NB4 (cell line): ENCODE measurements around the gene DDX18.

Source experiments
- DNase-seq: peaks from one replicate; pipeline ENCODE4 v3.0.0; 2010; ENCODE audit warnings: low read depth
- H3K4me3 ChIP-seq: one replicate; pipeline ENCODE4 v1.5.1; 2011; ENCODE audit warnings: mild to moderate bottlenecking, low read depth, low read length, moderate library complexity
- MYC ChIP-seq: IDR thresholded peaks from 2 replicates; pipeline ENCODE4 v1.6.1; 2011; ENCODE audit warnings: low read depth, low read length
- POLR2A ChIP-seq: IDR thresholded peaks from 2 replicates; pipeline ENCODE4 v1.6.1; 2011; ENCODE audit warnings: mild to moderate bottlenecking; ENCODE audit not compliant: insufficient read length; ENCODE audit errors: extremely low read depth
- TF ChIP-seq, protein P1 (sequence below): IDR thresholded peaks from one replicate; pipeline ENCODE4 v1.5.1; 2012; ENCODE audit warnings: low read depth, low read length
- TF ChIP-seq, protein P2 (sequence below): IDR thresholded peaks from 2 replicates; pipeline ENCODE4 v1.6.1; 2011; ENCODE audit warnings: low read depth, low read length

Gene DDX18

DNA sequence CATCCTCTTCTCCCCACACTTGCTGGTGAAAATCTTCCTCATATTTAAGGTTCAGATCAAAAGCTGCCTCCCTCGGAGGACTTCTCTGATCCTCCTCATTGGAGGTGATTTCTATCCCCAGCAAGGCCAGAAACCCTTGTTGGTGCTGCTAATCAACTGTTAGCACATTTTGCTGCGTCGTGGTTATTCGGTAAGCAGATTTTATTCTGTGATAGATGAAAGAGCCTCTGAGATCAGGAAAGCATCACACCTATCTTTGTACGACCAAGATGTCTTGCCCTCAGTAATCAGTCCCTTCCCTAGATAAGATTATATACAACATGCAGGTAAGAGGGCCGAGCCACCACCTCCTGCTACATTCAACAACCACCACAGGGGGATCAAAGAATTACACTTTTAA, 40.1 kb downstream of the DDX18 start:
- TF ChIP-seq, protein P1, sequence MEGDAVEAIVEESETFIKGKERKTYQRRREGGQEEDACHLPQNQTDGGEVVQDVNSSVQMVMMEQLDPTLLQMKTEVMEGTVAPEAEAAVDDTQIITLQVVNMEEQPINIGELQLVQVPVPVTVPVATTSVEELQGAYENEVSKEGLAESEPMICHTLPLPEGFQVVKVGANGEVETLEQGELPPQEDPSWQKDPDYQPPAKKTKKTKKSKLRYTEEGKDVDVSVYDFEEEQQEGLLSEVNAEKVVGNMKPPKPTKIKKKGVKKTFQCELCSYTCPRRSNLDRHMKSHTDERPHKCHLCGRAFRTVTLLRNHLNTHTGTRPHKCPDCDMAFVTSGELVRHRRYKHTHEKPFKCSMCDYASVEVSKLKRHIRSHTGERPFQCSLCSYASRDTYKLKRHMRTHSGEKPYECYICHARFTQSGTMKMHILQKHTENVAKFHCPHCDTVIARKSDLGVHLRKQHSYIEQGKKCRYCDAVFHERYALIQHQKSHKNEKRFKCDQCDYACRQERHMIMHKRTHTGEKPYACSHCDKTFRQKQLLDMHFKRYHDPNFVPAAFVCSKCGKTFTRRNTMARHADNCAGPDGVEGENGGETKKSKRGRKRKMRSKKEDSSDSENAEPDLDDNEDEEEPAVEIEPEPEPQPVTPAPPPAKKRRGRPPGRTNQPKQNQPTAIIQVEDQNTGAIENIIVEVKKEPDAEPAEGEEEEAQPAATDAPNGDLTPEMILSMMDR = no peak
- TF ChIP-seq, protein P2, sequence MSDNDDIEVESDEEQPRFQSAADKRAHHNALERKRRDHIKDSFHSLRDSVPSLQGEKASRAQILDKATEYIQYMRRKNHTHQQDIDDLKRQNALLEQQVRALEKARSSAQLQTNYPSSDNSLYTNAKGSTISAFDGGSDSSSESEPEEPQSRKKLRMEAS = no peak
- TF ChIP-seq MYC (no peak), POLR2A (no peak)
- no peak for DNase-seq
- H3K4me3 ChIP-seq = no peak overlapping the region

DNA sequence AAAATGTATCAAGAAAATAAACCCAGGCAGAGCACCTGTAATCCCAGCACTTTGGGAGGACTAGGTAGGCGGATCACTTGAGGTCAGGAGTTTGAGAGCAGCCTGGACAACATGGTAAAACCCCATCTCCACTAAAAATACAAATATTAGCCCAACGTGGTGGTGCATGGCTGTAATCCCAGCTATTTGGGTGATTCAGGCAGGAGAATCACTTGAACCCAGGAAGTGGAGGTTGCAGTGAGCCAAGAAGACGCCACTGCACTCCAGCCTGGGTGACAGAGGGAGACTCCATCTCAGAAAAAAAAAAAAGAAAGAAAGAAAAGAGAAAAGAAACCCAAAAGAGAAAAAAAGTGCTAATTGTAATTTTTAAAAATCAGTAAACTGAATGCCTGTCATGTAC, 41.4 kb downstream of the DDX18 start:
- TF ChIP-seq MYC (no peak), POLR2A (no peak)
- TF ChIP-seq, protein P2 = no peak
- TF ChIP-seq, protein P1 = no peak
- no peak overlapping the region for H3K4me3 ChIP-seq
- DNase-seq = no peak

DNA sequence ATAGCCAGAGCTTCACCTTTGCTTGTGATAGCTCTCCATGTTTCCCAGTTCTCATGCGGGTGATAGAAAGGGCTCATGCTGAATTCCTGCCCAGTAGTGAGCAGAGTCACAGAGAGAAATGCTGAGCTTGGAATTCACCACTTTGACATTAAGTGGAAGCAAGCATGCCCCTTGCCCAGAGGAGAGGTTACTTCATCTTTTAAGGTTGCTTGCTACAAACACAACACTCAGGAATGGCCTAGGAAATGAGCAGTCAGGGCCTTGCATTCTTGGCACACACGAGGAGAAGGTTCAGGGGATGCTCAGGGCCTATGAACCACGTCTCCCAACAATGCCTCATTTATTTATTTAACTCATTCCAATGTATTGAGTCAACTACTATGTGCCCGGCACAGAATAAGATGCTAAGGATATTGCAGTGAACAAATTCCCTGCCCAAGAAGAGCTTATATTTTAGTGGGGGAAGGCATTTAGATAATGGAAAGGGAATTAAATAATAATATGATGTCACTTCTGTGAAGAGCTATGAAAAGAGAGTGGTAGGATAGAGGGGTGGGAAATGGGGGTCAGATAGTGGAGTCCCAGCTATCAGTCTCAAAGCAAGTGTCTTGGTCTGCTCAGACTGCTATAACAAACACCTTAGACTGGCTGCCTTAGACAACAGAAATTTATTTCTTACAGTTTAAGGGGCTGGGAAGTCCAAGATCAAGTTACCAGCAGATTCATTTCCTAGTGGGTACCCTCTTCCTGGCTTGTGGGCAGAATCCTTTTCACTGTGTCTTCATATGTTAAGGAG, 42.1 kb downstream of the DDX18 start:
- TF ChIP-seq, protein P1 = no peak
- no peak for TF ChIP-seq MYC
- TF ChIP-seq POLR2A = no peak
- TF ChIP-seq, protein P2 = no peak
- DNase-seq = no peak
- H3K4me3 ChIP-seq = no peak overlapping the region

- no peak for DNase-seq
- TF ChIP-seq MYC = no peak
- TF ChIP-seq, protein P2 = no peak
- TF ChIP-seq POLR2A = no peak
- TF ChIP-seq, protein P1 = no peak
These were observed 43.8 kb downstream of the DDX18 start for GRCh38 chr2:117858336-117858735.

DNA sequence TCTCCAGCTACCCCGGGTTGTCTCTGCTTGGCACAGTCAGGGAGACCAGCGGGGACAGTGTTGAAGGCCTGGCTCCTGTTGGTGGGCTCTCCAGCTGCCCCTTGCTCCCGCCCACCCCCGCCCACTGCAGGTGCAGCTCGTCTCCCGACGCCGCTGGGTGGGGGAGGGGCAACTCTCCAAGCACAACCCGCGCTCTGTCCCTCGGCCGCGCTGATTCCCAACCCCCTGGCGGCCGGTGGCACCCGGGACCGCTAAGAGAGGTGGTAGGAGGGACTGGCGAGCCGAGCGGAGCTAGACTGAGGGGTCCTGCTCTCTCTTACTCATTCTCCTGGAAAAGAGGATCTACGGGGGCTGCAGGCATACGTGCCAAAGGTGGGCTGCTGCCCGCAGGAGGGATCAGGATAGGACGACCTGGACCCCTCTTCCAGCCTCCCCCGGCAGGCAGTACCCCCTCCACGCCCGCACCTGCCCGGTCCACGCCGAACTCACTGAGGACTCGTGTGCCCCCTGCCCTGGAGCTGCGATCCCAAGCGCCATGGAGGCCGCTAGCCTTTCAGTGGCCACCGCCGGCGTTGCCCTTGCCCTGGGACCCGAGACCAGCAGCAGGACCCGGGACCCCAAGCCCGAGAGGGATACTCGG, 44.5 kb downstream of the DDX18 start:
- DNase-seq = no peak
- no peak overlapping the region for H3K4me3 ChIP-seq
- TF ChIP-seq, protein P1 = no peak
- TF ChIP-seq MYC (no peak), POLR2A (no peak)
- TF ChIP-seq, protein P2 = no peak

More at GRCh38 chr2:117858336-117858735, 43.8 kb downstream of the DDX18 start:
- no peak overlapping the region for H3K4me3 ChIP-seq
